ENCODE measurements around the gene APCDD1L.

The APCDD1L gene

DNA sequence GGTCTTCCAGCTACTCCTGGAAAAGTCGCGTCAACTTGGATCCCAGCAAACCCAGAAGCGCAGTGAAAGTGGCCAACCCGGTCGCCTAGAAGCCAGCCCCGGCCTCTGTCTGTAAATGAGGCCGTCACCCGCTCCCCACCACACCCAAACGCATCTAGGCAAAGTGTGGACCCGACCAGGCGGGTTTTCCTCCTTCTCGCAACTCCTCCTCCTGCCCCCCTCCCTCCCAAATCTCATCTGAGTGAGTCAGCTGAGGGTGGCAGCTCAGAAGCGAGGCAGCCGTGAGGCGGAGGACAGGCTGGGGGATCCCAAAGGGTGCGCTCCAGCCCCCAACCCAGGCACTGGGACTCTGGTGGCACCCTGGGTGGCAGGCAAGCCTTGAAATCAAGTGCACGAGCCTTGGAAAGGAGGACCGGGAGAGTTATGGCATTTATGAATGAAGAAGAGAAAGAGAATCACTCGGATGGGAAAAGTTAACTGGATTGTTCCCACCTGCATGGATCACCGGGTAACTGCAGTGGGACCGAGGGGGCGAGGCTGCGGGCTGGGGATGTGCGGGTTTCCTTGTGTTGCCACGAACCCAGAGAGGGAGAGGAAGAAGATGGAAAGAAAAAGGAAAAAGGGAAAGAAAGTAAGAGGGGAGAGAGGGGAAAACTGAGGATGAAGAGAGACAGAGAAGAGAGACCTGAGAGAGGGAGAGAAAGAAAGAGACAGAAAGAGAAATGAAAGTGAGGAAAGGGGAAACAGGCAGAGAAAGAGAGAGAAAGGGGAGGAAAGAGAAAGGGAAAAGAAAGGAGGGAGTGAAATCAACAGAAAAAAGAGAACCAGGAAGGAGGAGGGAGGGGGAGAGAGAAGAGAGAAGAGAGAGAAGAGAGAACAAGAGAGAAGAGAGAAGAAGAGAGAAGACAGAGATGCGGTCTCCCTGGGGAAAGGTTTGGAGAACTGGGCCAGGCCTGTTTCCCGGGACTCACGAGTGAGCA is at the start of gene APCDD1L:
APCDD1L (minus strand) TSS at position 167 of the 980 bp plus-strand sequence. CDS start 692 bp downstream, outside the sequence.
- no peak for DNase-seq

GRCh38 chr20:58559368-58559729 is 44.1 kb upstream of the APCDD1L start:
- no peak for DNase-seq

- no peak for DNase-seq
These were observed 43.5 kb upstream of the APCDD1L start for GRCh38 chr20:58558486-58559367.

GRCh38 chr20:58557733-58558342 is 42.6 kb upstream of the APCDD1L start:
- no peak for DNase-seq

GRCh38 chr20:58556961-58557360 is 41.8 kb upstream of the APCDD1L start:
- DNase-seq: no peak

GRCh38 chr20:58555078-58555765 is 40.0 kb upstream of the APCDD1L start:
- no peak for DNase-seq

DNA sequence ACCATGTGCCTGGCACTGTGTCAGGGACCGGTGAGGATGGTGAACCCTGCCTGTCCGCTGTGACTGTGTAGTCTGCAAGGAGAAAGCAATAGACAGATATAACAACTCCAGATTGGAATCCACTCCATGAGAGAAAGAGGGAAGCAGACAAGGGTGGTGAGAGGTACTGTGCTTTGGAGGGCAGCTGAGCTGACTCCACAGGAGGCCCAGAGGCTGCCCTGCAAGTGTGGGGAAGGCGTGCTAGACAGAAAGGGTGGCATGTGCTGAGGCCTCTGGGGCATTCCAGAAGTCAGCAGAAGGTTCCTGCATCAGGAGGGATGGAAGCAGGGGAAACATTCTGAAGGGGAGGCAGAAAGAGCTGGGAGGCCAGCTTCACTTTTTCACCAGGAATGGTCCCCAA is 39.3 kb upstream of the APCDD1L start:
- DNase-seq: no peak

GRCh38 chr20:58553841-58554240 is 38.6 kb upstream of the APCDD1L start:
- DNase-seq: no peak

DNA sequence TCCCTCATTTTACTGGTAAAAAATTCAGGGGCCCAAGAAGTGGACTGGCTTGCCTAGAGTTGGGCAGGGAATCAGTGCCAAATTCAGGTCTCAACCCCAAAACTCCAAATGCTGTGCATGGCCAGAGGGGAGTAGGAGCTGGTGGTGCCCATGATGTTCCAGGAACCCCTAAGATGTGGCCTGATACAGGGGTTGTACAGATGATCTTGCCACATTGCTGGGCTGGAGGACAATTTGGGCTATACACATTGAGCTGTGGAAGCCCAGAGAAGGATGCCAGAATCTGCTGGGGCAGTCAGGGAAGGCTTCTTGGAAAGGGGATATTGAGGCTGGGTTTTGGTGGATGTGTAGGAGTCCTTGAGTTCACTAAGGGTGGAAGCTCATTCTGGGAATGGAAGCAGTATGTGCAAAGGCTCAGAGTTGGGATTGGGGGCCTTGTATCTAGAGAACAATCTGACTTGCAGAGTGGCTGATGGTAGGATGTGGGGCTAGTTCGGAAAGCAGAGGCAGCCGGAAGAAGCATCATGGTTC is 38.0 kb upstream of the APCDD1L start:
- DNase-seq: no peak

DNA sequence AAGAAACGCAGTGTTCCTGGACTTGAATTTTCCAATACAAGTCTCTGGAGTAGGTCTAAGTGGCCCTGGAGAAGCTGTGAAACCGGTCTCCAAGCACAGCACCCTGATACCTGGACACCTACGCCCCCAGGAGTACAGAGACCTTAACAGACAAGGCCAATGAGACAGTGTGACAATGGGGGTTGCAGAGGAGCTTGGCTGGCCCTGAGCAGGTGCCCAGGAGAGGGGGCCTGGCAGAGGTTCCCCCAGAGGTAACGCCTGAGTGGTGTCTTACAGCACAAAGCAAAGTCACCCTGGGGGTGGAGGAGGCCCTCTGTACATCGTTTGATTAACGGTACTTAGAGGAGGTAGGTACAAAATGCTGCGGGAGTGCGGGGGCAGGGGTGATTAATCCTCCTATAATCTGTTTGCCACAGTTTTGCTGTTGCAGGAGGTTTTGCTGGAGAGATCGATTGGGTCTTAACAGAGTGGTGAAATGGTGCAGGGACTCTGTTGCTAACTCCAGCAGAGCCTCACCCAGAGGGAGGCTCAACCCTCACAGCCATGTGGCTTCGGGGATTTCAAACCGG is 37.3 kb upstream of the APCDD1L start:
- no peak for DNase-seq

DNA sequence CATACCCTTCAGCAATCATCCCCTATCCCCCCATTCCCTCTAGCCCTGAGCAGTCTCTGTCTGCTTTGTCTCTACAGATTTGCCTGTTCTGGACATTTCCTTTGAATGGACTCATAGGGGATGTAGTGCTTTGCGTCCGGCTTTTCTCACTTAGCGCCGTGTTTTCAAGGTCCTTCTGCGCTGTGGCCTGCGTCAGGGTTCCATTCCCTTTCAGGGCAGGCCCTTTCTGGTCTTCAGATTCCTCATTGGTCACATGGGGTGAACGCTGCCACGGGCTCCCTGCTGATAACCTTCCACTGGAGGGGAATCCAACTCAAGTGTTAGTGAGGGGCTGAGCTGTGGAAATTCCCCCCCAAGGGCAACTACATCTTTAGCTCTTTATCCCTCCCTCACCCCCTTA is 36.4 kb upstream of the APCDD1L start:
- no peak for DNase-seq

- no peak for DNase-seq
These were observed 35.3 kb upstream of the APCDD1L start for GRCh38 chr20:58550275-58551059.

GRCh38 chr20:58549231-58550209 is 34.3 kb upstream of the APCDD1L start:
- DNase-seq: no peak

DNA sequence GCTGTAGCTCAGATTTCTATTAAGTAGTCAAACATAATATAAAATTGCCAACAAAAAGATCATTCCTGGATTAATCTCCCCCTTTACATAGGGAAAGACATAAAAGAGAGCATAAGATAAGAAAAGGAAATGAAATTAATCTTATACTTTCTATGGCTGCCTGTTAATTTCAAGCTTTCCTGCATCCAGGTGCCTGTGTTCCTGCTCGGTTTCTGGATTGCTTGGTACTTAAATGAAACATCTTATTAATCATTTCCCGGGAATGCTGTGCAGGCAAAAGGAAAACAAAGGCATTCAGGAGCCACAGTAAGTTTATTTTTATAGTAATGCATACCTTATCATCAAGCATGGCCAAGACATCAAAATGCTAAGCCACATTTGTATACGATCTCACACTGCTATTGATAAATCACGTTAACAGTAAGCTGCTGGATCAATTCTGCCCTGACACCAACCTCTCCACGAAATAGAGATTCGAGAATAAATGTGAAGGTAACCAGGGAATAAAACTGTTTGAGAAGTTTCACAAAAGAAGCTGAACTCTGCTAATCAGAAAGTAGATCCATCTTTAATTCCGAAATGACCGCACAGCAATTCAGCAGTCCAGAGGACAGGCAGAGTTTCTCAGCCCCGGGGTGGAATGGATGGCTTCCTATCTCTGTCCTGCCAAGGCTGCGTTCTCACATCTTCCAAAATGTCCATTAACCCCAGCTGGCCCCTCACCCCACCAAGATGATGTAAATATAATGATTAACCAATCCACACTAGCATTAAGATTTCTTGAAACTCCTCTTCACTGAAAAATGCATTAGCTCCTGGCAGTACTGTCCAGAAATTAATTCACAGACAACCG is 32.6 kb upstream of the APCDD1L start:
- no peak for DNase-seq

- DNase-seq: no peak
These were observed 31.8 kb upstream of the APCDD1L start for GRCh38 chr20:58546756-58547622.

- no peak for DNase-seq
These were observed 31.2 kb upstream of the APCDD1L start for GRCh38 chr20:58546416-58546711.

DNA sequence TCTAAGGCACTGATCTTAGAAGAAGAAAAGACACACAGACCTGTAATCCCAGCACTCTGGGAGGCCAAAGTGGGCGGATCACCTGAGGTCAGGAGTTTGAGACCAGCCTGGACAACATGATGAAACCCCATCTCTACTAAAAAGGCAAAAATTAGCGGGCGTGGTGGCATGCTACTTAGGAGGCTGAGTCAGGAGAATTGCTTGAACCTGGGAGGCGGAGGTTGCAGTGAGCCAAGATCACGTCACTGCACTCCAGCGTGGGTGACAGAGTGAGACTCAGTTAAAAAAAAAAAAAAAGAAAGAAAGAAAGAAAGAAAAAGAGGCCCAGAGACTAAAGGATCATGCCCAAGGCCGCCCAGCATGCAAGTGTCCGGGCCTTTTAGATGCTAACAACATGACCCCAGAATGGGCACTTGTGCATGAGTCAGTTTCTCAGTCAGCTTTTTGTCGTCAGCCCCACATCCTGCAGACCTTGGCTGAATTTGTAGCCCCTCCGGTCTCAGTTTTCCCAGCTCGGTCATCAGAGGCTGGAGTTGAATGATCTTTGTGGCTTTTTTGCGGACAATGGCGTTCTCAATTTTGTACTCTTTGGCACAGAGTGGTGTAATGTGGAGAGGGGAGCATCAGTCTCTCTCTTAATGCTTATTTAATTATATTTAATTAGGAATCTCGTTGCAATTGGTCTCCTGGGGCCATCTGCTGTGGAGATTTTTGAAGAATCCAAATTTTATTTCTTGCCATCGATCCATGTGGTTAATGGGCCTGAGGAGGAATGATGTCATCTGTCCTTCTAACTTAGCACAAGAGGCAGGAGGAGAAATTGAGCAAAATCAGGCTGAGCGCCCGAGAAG is 30.6 kb upstream of the APCDD1L start:
- DNase-seq: no peak
